HG02623 (cell line): Measurements from ENCODE around the gene SLC1A2.

ENCODE experiments used
- ATAC-seq: cut with Tn5 transposase; IDR thresholded peaks from one replicate; pipeline ENCODE4 v1.9.1; 2021; ENCODE audit warnings: moderate library complexity; ENCODE audit not compliant: unreplicated experiment

SLC1A2 gene

GRCh38 chr11:35305670-35306382 is 113.5 kb downstream of the SLC1A2 start:
- peak; percentile 59 for ATAC-seq

GRCh38 chr11:35304900-35305460 is 114.4 kb downstream of the SLC1A2 start:
- ATAC-seq, result no peak

GRCh38 chr11:35304386-35304775 is 115.0 kb downstream of the SLC1A2 start:
- no peak for ATAC-seq

- no peak for ATAC-seq
Measured at GRCh38 chr11:35303596-35304385, 115.6 kb downstream of the SLC1A2 start.

GRCh38 chr11:35302398-35302797 is 117.0 kb downstream of the SLC1A2 start:
- ATAC-seq, result no peak

- no peak for ATAC-seq
Measured at GRCh38 chr11:35298369-35298768, 121.0 kb downstream of the SLC1A2 start.

GRCh38 chr11:35295751-35296150 is 123.6 kb downstream of the SLC1A2 start:
- ATAC-seq, result no peak

- ATAC-seq, result no peak
Measured at GRCh38 chr11:35293699-35294098, 125.7 kb downstream of the SLC1A2 start.

- no peak for ATAC-seq
Measured at GRCh38 chr11:35293035-35293434, 126.3 kb downstream of the SLC1A2 start.

GRCh38 chr11:35292279-35292678 is 127.1 kb downstream of the SLC1A2 start:
- no peak for ATAC-seq

- no peak for ATAC-seq
Measured at GRCh38 chr11:35290876-35291275, 128.5 kb downstream of the SLC1A2 start.

- ATAC-seq, result no peak
Measured at GRCh38 chr11:35289821-35290220, 129.5 kb downstream of the SLC1A2 start.

GRCh38 chr11:35288817-35289541 is 130.4 kb downstream of the SLC1A2 start:
- ATAC-seq, result no peak

GRCh38 chr11:35288309-35288708 is 131.0 kb downstream of the SLC1A2 start:
- no peak for ATAC-seq

- ATAC-seq, result no peak
Measured at GRCh38 chr11:35287344-35287890, 131.9 kb downstream of the SLC1A2 start.

GRCh38 chr11:35286126-35286525 is 133.2 kb downstream of the SLC1A2 start:
- ATAC-seq, result no peak

- ATAC-seq, result no peak
Measured at GRCh38 chr11:35285471-35285870, 133.9 kb downstream of the SLC1A2 start.

- no peak for ATAC-seq
Measured at GRCh38 chr11:35282221-35282882, 137.0 kb downstream of the SLC1A2 start.

- no peak for ATAC-seq
Measured at GRCh38 chr11:35281169-35281688, 138.1 kb downstream of the SLC1A2 start.

GRCh38 chr11:35280727-35281126 is 138.6 kb downstream of the SLC1A2 start:
- no peak for ATAC-seq
